Measurements from ENCODE around the gene PSMF1. TPM values are rescaled to one million over a fixed set of nuclear protein-coding genes. Genes with fewer than 3 reads are reported as not detected.
A peak's percentile ranks its signal among the peaks of the same experiment; 100 is the strongest.

PSMF1 gene
- total and polyA plus RNA-seq, 2 of the 13 experiments (the other 11 are each of a cell fraction or from before 2014, with no cell fraction given) = 82.5 to 86.0 TPM

DNA sequence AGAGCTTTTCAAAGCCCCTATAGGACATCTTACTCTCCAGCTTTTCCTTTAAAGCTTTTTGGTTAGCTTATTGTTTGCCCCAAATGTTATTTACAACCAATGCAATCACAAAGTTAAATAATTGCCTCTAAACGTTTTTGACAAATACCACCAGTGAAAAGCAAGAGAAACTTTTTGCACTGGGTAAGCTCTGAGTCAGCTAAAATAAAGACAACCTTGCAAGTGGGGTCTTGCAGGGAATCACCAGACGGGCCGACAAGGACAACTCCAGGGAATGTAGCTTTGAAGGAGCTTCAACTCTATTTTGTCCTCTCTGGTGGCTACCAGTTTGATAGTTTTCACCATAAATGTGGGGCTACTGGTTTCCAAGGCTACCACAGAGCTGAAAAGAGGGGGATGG lies 14.7 kb upstream of the PSMF1 start (continued):
- TF ChIP-seq MAFF (IDR thresholded peaks at IDR 0.05; ENCODE audit: low read depth, low read length) = peak; percentile 70
- TF ChIP-seq, protein P1, sequence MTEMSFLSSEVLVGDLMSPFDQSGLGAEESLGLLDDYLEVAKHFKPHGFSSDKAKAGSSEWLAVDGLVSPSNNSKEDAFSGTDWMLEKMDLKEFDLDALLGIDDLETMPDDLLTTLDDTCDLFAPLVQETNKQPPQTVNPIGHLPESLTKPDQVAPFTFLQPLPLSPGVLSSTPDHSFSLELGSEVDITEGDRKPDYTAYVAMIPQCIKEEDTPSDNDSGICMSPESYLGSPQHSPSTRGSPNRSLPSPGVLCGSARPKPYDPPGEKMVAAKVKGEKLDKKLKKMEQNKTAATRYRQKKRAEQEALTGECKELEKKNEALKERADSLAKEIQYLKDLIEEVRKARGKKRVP (CRISPR knock-in tag; IDR thresholded peaks at IDR 0.05) = no peak

DNA sequence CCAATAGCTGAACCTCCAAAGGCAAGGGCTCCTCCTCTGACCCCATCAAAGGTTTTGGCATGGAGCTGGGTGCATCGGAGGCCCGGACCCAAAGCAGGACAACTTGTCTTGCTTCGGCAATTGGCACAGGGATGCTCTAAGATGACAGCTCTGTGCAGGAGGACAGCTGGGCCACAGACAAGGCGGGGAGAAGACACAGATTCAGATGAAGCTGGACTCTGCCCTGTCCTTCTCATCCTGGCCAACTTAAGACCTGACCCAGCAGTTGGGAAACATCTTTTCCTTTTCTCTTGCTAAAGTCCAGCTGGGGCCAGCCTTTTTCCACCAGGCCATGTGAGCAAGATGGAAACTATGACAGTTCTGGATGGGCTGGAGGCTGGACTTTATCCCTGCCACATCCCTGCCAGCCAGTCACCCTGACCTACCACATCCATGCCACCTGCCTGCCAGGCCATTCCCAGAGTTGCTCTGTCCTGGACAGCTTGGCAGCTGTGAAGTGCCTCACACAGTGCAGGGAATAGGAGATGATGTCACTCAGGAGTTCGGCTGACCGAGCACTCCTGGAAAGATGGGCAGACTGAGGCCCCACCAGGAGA lies 12.7 kb upstream of the PSMF1 start:
- BruUV-seq (replicated peaks) = no TSS peak
- Histone ChIP-seq H3K4me2 (ENCODE audit: low read depth, low read length) (no peak overlapping the region), H3K4me1 (ENCODE audit: insufficient read depth, low read length) (no peaks in the 10 kb centered on the region), H4K20me1 (ENCODE audit: insufficient read depth, low read length) (no peaks in the 10 kb centered on the region), H2AFZ (ENCODE audit: low read length) (no peak overlapping the region), H3K79me2 (ENCODE audit: insufficient read depth, low read length) (no peaks in the 10 kb centered on the region), H3K4me3 (replicated peaks in 1 of 3; ENCODE audit: insufficient read depth in 1 of 3, low read depth in 2 of 3, low read length in 3 of 3) (no peak overlapping the region), H3K9ac (ENCODE audit: insufficient read depth, low read depth, low read length) (no peak overlapping the region), H3K27ac (ENCODE audit: extremely low read length, insufficient read depth, low read length) (no peak overlapping the region), H3K27me3 (ENCODE audit: control insufficient read depth in 1 of 2, insufficient read depth in 2 of 2, low read length in 2 of 2) (no peaks in the 10 kb centered on the region), H3K9me3 (ENCODE audit: low read length) (no peaks in the 10 kb centered on the region), H3K36me3 (replicated peaks in 1 of 2; ENCODE audit: control insufficient read depth in 1 of 2, insufficient read depth in 2 of 2, low read length in 2 of 2) (no peaks in the 10 kb centered on the region)
- FAIRE-seq = no peak
- 47% methylated on average over 6 of the region's 6 CpGs for WGBS (ENCODE audit: low lambda C conversion rate)
- no peak for ATAC-seq
- intact Hi-C loops (cut with micrococcal nuclease; ENCODE audit: unreplicated experiment) (loop anchor here (5.0 kb wide), 1 partner anchor 288 kb away; no protein-coding TSS in a partner anchor), in situ Hi-C loops (cut with HindIII; ENCODE audit: extremely low pct_ligation_motif_present, low pct_unique_long_range_greater_than_20kb) (loop anchor here (10.0 kb wide), 1 partner anchor 291 kb away; no protein-coding TSS in a partner anchor)
- no peak for DNase-seq (ENCODE audit: low spot score)
- CTCF ChIA-PET (ENCODE audit: low intra/inter-chr PET ratio, low total read pairs) = no interaction called here
- POLR2A ChIA-PET = no interaction called here
- TF ChIP-seq TCF12 (IDR thresholded peaks at IDR 0.05) (no peak), TCF12 (CRISPR knock-in tag; IDR thresholded peaks at IDR 0.05) (no peak), THYN1 (CRISPR knock-in tag; IDR thresholded peaks at IDR 0.05; ENCODE audit: borderline replicate concordance, low read depth) (no peak)
- TF ChIP-seq, protein P2, sequence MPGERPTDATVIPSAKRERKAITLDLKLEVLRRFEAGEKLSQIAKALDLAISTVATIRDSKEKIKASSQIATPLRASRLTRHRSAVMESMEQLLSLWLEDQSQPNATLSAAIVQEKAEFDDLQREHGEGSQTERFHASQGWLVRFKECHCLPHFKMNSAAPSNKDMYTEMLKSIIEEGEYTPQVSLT (CRISPR knock-in tag; IDR thresholded peaks at IDR 0.05; ENCODE audit: borderline replicate concordance, low read depth) = no peak
- TF ChIP-seq, protein P3, sequence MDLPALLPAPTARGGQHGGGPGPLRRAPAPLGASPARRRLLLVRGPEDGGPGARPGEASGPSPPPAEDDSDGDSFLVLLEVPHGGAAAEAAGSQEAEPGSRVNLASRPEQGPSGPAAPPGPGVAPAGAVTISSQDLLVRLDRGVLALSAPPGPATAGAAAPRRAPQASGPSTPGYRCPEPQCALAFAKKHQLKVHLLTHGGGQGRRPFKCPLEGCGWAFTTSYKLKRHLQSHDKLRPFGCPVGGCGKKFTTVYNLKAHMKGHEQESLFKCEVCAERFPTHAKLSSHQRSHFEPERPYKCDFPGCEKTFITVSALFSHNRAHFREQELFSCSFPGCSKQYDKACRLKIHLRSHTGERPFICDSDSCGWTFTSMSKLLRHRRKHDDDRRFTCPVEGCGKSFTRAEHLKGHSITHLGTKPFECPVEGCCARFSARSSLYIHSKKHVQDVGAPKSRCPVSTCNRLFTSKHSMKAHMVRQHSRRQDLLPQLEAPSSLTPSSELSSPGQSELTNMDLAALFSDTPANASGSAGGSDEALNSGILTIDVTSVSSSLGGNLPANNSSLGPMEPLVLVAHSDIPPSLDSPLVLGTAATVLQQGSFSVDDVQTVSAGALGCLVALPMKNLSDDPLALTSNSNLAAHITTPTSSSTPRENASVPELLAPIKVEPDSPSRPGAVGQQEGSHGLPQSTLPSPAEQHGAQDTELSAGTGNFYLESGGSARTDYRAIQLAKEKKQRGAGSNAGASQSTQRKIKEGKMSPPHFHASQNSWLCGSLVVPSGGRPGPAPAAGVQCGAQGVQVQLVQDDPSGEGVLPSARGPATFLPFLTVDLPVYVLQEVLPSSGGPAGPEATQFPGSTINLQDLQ (CRISPR knock-in tag; IDR thresholded peaks at IDR 0.05) = no peak
